GM10266 (cell line): ENCODE data around the gene MLIP.
"Not testable (repeated sequence)": the region's sequence is repeated elsewhere in the genome, so short reads cannot be mapped to it uniquely, and the experiment has no call there.

ENCODE experiments used
- DNase-seq: peaks from one replicate; pipeline ENCODE4 v3.0.0; 2012; ENCODE audit errors: extremely low spot score
- TF ChIP-seq, protein P1 (sequence below): IDR thresholded peaks from 2 replicates; pipeline ENCODE4 v1.5.1; 2012; ENCODE audit warnings: mild to moderate bottlenecking, low read depth; ENCODE audit not compliant: control insufficient read depth, insufficient read depth; ENCODE audit errors: missing control alignments

Gene MLIP

DNA sequence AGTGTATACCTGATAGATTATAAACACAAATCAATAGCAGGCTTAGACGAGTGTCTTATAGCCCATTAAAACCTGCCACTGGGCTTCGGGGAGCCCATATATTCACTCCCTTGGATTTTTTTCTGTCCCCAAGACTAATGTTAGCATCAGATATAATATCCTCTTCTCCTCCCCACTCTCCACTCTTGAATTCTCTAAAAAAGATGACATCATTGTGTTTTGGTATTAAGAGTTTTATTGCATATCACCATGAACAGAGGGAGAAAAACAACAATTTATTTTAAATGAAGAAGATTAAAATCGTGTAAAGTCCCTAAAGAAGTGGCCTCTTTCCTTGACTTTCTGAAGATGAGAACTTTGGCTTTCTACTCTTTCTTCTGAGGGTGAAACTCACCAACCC is 84.4 kb downstream of the MLIP start:
- DNase-seq, result no peak
- TF ChIP-seq, protein P1, sequence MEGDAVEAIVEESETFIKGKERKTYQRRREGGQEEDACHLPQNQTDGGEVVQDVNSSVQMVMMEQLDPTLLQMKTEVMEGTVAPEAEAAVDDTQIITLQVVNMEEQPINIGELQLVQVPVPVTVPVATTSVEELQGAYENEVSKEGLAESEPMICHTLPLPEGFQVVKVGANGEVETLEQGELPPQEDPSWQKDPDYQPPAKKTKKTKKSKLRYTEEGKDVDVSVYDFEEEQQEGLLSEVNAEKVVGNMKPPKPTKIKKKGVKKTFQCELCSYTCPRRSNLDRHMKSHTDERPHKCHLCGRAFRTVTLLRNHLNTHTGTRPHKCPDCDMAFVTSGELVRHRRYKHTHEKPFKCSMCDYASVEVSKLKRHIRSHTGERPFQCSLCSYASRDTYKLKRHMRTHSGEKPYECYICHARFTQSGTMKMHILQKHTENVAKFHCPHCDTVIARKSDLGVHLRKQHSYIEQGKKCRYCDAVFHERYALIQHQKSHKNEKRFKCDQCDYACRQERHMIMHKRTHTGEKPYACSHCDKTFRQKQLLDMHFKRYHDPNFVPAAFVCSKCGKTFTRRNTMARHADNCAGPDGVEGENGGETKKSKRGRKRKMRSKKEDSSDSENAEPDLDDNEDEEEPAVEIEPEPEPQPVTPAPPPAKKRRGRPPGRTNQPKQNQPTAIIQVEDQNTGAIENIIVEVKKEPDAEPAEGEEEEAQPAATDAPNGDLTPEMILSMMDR, result no peak

DNA sequence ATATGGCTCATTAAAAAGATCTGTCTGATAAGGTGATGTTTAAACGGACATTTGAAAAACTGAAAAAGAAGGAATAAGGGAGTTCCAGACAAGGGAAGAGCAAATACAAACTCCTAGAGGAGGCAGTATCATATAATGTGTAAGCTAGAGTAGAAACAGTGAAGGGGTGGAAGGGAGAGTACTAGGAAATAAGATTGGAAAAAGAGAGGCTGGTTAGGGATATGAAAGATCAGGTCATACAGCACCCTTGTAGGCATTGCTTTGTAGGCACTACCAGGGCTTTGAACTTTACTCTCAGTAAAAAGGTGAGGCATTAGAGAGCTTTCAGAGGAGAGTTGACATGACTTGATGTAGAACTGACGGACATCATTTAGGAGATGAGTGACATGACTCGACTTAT is 85.7 kb downstream of the MLIP start:
- TF ChIP-seq, protein P1, result no peak
- no peak for DNase-seq

DNA sequence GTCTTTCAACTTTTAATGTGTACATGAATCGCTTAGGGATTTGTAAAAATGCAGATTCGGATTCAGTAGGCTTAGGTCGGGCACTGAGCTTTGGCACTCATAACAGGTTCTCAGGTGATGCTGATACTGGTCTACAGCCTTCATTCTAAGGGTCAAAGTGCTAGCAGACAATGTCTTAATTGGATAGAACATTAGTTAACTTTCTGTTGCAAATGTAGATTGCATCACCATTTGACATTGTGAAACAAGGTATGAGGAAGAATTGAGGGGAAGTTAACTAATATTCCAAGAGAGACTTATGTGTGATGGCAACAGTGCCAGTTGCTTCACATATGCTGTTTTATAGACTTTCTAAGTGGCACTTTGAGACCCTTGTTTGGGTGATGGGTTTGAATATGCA is 86.9 kb downstream of the MLIP start:
- TF ChIP-seq, protein P1, result no peak

DNA sequence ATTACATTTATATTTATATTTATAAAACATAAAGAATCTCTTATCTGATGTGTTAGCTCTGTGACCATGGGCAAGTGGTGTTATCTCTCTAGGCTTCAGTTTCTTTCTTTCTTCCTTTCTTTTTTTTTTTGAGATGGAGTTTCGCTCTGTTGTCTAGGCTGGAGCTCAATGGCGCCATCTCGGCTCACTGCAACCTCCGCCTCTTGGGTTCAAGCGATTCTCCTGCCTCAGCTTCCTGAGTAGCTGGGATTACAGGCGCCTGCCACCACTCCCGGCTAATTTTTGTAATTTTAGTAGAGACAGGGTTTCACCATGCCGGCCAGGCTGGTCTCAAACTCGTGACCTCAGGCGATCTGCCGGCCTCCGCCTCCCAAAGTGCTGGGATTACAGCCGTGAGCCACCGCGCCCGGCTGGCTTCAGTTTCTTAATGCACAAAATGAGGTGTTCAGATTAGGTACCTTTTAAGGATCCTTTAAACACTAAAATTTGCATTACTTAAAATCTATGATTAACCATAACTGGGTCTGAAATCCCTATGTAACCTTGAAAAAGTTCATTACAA is 92.3 kb downstream of the MLIP start:
- not testable (repeated sequence) for DNase-seq

More for the DNA sequence above, 86.9 kb downstream of the MLIP start:
- no peak for DNase-seq

DNA sequence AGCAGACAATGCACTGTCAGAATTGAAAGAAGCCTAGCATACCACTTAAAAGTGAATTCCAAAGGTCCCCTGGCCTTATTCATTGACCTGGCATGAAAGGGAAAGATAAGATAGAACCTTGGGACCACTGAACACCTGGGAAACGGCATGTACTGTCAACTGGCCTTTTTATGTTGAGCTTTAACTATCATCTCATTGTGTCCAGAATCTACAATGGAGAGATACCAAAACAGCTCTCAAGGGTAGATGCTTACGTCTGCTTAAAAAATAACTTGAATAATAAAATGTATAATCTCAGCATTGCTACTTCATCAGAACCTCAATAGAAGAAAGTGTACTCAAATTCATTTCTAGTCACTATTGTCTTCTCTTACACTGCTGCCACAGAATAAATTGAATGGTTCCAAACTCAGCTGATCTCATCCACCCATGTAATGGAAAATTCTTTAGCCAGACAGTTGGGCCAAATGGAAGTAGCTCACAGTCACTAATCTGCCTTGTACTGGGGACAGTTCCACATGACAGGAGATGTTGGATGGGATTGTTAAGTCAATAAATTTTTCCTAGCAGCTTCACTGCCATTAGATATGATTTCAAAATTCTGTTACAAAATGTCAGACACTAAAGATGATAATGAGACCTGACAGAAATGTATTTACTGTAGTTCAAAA is 93.8 kb downstream of the MLIP start:
- TF ChIP-seq, protein P1, result no peak
- DNase-seq, result no peak

DNA sequence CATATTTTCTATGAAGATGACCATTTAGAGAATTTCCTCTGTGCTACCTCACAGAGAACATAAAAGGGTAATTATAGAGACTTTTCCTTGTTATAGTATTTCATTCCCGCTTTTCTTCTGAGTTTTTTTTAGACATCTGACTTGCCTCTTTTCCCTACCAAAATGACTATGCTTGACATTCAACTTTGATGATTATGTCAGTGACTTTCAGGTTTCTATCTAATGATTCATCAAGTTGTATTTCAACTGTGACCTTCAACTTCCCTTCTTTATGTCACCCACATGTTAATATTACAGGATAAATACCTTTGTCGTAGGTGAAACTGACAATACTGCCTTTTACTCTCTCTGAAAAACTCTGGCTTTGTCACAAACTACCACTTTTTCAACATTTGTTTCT is 95.3 kb downstream of the MLIP start:
- no peak for DNase-seq
- TF ChIP-seq, protein P1, result no peak

DNA sequence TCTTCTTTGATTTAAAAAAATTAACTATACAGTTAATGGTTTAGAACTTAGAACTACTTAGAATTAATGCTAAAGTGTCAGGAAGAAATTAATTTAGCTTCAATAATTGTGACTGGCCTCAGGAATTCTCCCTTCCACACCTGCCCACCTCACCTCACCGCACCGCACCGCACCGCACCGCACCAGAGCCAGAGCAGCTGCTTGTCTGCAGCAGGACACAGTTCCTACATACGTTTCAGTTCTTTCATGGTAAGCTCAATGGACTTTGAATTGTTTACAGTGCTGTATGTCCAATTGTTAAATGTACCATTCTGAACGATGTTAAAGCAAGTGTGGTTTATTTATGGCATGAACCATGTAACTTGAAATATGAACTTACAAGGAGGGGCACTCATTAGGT is 98.7 kb downstream of the MLIP start:
- not testable (repeated sequence) for DNase-seq

DNA sequence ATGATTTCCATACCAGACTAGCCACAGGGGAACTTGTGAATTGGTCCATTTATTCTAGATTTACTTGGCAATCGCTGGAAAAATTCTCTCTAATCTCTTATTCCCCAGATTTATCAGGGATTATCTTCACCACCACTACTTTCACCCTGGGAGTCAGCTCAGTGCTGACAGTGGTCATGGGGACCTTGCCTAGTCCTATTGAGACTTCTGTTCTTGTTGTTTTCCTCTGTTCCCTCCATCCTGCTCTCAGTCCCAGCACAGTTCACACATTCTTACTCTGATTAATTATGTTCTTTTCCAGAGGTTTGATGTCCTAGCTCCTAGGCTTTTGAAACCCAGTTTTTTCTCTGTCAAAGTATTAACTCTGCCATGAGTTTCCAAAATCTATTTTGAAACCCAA is 103.0 kb downstream of the MLIP start:
- no peak for DNase-seq
- TF ChIP-seq, protein P1, result no peak
